Measurements from ENCODE around the gene C17orf78. TPM values are rescaled to one million over a fixed set of nuclear protein-coding genes. Genes with fewer than 3 reads are reported as not detected.

The C17orf78 gene
- total and polyA plus RNA-seq, 2 experiments from 2014 or later, result not detected

DNA sequence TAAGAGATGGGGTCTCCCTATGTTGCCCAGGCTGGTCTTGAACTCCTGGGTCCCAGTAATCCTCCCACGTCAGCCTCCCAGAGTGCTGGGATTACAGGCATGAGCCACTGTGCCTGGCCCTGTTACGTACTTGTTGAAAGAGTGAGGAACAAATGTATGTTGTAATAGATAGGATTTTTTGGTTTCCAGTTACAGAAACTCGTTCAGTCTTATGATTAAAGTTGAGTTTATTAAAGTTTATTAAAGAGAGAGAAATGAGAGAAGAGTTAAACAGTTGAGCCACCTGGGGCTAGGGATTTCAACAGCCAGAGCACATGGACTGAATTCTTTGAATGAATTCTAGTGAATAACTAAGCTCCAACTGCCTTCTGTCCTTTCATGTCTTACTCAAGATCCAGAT lies 34.6 kb downstream of the C17orf78 start:
- H3K4me1 ChIP-seq (ENCODE audit: low read depth), result no peaks in the 10 kb centered on the region
- H3K4me3 ChIP-seq, result no peak overlapping the region
- peaks cover 22% of the 10 kb centered on the region for H3K36me3 ChIP-seq
- no peak for DNase-seq (ENCODE audit: low read depth in 1 of 2, low spot score in 1 of 2)
- no peak overlapping the region for H3K27ac ChIP-seq
- TF ChIP-seq, protein P1, sequence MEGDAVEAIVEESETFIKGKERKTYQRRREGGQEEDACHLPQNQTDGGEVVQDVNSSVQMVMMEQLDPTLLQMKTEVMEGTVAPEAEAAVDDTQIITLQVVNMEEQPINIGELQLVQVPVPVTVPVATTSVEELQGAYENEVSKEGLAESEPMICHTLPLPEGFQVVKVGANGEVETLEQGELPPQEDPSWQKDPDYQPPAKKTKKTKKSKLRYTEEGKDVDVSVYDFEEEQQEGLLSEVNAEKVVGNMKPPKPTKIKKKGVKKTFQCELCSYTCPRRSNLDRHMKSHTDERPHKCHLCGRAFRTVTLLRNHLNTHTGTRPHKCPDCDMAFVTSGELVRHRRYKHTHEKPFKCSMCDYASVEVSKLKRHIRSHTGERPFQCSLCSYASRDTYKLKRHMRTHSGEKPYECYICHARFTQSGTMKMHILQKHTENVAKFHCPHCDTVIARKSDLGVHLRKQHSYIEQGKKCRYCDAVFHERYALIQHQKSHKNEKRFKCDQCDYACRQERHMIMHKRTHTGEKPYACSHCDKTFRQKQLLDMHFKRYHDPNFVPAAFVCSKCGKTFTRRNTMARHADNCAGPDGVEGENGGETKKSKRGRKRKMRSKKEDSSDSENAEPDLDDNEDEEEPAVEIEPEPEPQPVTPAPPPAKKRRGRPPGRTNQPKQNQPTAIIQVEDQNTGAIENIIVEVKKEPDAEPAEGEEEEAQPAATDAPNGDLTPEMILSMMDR (IDR thresholded peaks at IDR 0.05; ENCODE audit: low read depth, low read length), result no peak
- H3K27me3 ChIP-seq, result no peaks in the 10 kb centered on the region
- no peaks in the 10 kb centered on the region for H3K9me3 ChIP-seq (ENCODE audit: low read depth)

DNA sequence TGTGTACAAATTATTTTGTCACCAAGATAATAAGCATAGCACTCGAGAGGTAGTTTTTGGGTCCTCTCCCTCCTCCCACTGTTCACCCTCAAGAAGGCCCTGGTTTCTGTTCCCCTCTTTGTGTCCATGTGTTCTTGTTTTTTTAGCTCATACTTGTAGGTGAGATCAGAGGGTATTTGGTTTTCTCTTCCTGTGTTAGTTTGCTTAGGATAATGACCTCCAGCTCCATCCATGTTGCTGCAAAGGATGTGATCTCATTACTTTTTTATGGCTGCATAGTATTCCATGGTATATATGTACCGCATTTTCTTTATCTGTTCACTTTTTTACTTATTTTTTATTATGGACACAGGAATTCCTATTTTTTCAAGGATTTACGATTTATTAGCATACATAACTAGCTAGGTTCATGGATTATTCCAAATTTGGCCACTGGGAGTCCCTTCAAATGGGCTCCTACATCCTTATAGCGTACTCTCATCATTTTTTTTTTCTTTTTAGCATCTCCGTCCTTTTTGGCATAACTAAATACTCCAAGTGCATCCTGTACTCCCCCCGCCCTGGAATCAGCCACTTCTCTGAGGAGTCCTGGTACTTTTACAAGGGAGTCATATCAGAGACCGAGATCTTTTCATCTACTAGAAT lies 38.2 kb downstream of the C17orf78 start:
- Histone ChIP-seq H3K27me3 (no peaks in the 10 kb centered on the region), H3K9me3 (ENCODE audit: low read depth) (no peaks in the 10 kb centered on the region), H3K4me3 (no peak overlapping the region), H3K4me1 (ENCODE audit: low read depth) (no peaks in the 10 kb centered on the region), H3K27ac (no peak overlapping the region), H3K36me3 (peaks cover 27% of the 10 kb centered on the region)
- no peak for DNase-seq (ENCODE audit: low read depth in 1 of 2, low spot score in 1 of 2)
- TF ChIP-seq, protein P1 (IDR thresholded peaks at IDR 0.05; ENCODE audit: low read depth, low read length), result peak; percentile 28

DNA sequence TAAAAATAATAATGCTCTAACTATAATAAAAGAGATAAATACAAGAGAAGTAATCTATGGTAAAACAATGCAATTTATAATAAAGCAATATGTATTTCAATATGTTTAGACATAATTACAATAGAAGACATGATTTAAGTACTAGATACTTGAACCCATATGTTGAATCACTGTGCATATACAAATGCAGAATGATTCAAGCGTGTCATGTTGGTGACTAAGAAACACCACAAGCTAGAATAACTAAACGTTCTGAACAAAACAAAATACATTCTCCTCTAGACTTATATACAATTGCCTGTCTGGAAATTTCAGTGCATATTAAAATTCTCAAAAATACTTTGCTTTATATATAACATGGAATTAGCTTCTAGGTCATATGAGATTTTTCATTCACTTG lies 42.1 kb downstream of the C17orf78 start:
- Histone ChIP-seq H3K4me3 (no peak overlapping the region), H3K4me1 (ENCODE audit: low read depth) (no peaks in the 10 kb centered on the region), H3K9me3 (ENCODE audit: low read depth) (no peaks in the 10 kb centered on the region), H3K27me3 (no peaks in the 10 kb centered on the region), H3K27ac (no peak overlapping the region), H3K36me3 (peaks cover 14% of the 10 kb centered on the region)
- TF ChIP-seq, protein P1 (IDR thresholded peaks at IDR 0.05; ENCODE audit: low read depth, low read length), result no peak
- no peak for DNase-seq (ENCODE audit: low read depth in 1 of 2, low spot score in 1 of 2)

DNA sequence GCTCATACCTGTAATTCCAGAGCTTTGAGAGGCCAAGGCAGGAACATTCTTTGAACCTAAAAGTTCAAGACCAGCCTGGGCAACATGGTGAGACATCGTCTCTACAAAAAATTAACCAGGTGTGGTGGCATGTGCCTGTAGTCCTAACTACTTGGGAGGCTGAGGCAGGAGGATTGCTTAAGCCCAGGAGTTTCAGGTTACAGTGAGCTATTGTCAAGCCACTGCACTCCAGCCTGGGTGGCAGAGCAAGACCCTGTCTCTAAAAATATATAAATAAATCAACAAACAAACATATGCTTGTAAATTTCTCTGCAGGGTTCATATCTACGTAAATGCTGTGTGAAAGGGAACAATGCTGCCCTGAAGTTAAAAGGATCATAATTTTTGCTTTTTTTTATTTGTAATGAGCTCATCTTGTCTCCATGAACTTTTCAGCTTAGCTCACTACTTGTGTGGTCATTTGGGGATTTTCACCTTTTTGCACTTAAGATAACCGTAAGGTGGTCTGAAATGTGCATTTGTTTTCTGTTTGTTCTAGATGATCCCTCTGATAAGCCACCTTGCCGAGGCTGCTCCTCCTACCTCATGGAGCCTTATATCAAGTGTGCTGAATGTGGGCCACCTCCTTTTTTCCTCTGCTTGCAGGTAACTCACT lies 47.3 kb downstream of the C17orf78 start:
- H3K27ac ChIP-seq, result no peak overlapping the region
- no peaks in the 10 kb centered on the region for H3K4me1 ChIP-seq (ENCODE audit: low read depth)
- H3K36me3 ChIP-seq, result peaks cover 31% of the 10 kb centered on the region
- TF ChIP-seq, protein P1 (IDR thresholded peaks at IDR 0.05; ENCODE audit: low read depth, low read length), result no peak
- H3K27me3 ChIP-seq, result no peaks in the 10 kb centered on the region
- H3K9me3 ChIP-seq (ENCODE audit: low read depth), result no peaks in the 10 kb centered on the region
- no peak for DNase-seq (ENCODE audit: low read depth in 1 of 2, low spot score in 1 of 2)
- H3K4me3 ChIP-seq, result no peak overlapping the region

DNA sequence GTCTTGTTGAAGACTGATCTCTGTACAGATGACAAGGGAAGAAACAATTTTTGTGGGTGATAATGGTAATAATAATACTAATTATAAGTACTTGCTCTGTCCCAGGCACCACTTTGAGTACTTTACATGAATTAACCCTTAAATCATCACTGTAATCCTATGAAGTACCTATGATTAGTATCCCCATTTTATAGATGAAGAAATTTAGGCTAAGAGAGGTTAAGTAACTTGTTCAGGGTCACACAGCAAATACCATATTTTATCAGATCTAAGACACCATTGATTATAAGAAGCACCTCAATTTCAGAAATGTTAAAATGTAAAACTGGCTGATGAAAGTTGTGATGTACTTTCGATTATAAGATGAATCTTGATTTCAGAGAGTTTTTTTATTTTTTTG lies 49.5 kb downstream of the C17orf78 start:
- H3K9me3 ChIP-seq (ENCODE audit: low read depth), result no peaks in the 10 kb centered on the region
- H3K4me1 ChIP-seq (ENCODE audit: low read depth), result no peaks in the 10 kb centered on the region
- no peak for DNase-seq (ENCODE audit: low read depth in 1 of 2, low spot score in 1 of 2)
- H3K4me3 ChIP-seq, result no peak overlapping the region
- no peaks in the 10 kb centered on the region for H3K27me3 ChIP-seq
- peaks cover 38% of the 10 kb centered on the region for H3K36me3 ChIP-seq
- no peak overlapping the region for H3K27ac ChIP-seq
- TF ChIP-seq, protein P1 (IDR thresholded peaks at IDR 0.05; ENCODE audit: low read depth, low read length), result no peak
